Suprapubic skin (tissue), 4 donors: ENCODE measurements around the gene PPP2R2B.

Experiments
- EP300 ChIP-seq: sonication (generic); formaldehyde crosslinking; IDR thresholded peaks from one replicate; pipeline ENCODE4 v1.6.1; 2017; ENCODE audit warnings: antibody characterized with exemption
- POLR2A ChIP-seq, 2 donors: fragments of 450-650 bp; IDR thresholded peaks; one replicate each; pipeline ENCODE4 v1.6.1; 2017; ENCODE audit warnings: antibody characterized with exemption in 2 of 2, mild to moderate bottlenecking in 2 of 2, moderate library complexity in 2 of 2
- POLR2AphosphoS5 ChIP-seq, 3 donors: sonication (generic); formaldehyde crosslinking; IDR thresholded peaks; one replicate each; pipeline ENCODE4 v1.6.1; 2017; ENCODE audit warnings: antibody characterized with exemption in 3 of 3
- TF ChIP-seq, protein P1 (sequence below), 2 donors: fragments of 200-600 bp in 1 of 2; fragments of 450-650 bp in 1 of 2; sonication (generic) in 1 of 2; IDR thresholded peaks; one replicate each; pipeline ENCODE4 v1.5.1; 2016 to 2019; ENCODE audit warnings: antibody characterized with exemption in 2 of 2, mild to moderate bottlenecking in 1 of 2, moderate library complexity in 1 of 2

DNA sequence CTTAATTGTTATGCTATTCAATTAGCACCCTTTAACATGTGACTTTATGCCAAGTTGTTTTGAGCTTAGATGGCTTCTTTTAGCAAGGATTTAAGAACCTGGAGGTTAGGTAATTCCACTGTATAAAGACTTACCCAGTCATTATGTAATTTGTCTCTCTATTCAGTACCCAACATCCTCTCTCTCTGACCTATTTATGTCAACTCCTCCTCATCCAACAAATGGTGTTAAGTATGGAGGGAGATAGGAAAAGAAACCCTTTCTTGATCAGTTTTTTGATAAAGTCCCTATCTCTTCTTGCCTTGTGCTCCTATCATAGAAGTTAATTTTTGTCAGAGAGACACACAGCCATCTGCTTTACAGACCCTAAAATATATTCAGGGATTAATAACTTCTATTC is 181.3 kb downstream of the PPP2R2B start:
- TF ChIP-seq, protein P1, sequence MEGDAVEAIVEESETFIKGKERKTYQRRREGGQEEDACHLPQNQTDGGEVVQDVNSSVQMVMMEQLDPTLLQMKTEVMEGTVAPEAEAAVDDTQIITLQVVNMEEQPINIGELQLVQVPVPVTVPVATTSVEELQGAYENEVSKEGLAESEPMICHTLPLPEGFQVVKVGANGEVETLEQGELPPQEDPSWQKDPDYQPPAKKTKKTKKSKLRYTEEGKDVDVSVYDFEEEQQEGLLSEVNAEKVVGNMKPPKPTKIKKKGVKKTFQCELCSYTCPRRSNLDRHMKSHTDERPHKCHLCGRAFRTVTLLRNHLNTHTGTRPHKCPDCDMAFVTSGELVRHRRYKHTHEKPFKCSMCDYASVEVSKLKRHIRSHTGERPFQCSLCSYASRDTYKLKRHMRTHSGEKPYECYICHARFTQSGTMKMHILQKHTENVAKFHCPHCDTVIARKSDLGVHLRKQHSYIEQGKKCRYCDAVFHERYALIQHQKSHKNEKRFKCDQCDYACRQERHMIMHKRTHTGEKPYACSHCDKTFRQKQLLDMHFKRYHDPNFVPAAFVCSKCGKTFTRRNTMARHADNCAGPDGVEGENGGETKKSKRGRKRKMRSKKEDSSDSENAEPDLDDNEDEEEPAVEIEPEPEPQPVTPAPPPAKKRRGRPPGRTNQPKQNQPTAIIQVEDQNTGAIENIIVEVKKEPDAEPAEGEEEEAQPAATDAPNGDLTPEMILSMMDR (IDR thresholded peaks at IDR 0.05) = no peak
- TF ChIP-seq POLR2AphosphoS5 (IDR thresholded peaks at IDR 0.05) = no peak
- TF ChIP-seq POLR2A (IDR thresholded peaks at IDR 0.05) = no peak
- TF ChIP-seq EP300 = no peak
